ENCODE results near the gene CCNF.

DNA sequence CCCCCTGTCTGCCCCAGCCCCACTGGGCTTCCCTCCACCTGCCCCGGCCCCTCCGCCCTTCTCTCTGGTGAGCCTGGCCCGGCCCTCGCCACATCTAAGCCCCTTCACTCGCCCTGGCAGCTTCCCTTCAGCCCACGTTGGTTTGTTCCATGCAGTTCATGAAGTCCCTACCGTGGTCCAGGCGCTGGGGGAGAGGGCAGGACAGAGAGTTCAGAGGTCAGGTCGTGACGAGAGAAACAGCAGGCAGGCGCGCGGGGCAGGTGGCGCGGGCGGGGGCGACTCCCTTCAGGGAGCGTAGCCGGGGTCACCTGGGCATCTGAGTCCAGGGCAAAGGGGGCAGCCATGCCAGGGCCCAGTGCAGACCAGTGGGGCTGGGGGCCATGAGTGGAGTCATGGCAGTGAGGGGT lies 21.7 kb downstream of the CCNF start:
- TF ChIP-seq, protein P1, sequence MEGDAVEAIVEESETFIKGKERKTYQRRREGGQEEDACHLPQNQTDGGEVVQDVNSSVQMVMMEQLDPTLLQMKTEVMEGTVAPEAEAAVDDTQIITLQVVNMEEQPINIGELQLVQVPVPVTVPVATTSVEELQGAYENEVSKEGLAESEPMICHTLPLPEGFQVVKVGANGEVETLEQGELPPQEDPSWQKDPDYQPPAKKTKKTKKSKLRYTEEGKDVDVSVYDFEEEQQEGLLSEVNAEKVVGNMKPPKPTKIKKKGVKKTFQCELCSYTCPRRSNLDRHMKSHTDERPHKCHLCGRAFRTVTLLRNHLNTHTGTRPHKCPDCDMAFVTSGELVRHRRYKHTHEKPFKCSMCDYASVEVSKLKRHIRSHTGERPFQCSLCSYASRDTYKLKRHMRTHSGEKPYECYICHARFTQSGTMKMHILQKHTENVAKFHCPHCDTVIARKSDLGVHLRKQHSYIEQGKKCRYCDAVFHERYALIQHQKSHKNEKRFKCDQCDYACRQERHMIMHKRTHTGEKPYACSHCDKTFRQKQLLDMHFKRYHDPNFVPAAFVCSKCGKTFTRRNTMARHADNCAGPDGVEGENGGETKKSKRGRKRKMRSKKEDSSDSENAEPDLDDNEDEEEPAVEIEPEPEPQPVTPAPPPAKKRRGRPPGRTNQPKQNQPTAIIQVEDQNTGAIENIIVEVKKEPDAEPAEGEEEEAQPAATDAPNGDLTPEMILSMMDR (IDR thresholded peaks at IDR 0.05), result no peak
- TF ChIP-seq POLR2A (IDR thresholded peaks at IDR 0.05), result no peak

Data from thyroid gland (tissue), 4 donors.